Stimulated activated CD4-positive, alpha-beta T cell treated with anti-CD3 and anti-CD28 coated beads, Interleukin-1b, Interleukin-23, amount 100 ng/mL, for 24 hours (primary cell): ENCODE data around the gene SMAD3.

ENCODE experiments used
- DNase-seq, 4 experiments: peaks; one replicate each; pipeline ENCODE4 v3.0.0-alpha.2; 2020; ENCODE audit warnings: low read depth in 4 of 4, low spot score in 1 of 4

The SMAD3 gene

DNA sequence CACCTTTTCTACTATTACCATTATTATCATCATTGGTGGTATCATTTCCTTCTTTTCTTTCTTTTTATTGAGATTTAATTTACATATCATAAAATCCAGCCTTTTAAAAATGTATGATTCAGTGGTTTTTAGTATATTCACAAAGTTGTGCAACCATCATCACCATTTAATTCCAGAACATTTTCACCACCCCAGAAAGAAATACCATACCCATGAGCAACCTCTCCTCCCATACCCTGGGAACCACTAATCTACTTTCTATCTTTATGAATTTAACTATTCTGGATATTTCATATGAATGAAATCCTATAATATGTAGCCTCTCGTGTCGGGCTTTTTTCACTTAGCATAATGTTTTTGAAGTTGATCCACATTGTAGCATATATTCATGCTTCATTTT is 159.9 kb downstream of the SMAD3 start:
- no peak for DNase-seq

DNA sequence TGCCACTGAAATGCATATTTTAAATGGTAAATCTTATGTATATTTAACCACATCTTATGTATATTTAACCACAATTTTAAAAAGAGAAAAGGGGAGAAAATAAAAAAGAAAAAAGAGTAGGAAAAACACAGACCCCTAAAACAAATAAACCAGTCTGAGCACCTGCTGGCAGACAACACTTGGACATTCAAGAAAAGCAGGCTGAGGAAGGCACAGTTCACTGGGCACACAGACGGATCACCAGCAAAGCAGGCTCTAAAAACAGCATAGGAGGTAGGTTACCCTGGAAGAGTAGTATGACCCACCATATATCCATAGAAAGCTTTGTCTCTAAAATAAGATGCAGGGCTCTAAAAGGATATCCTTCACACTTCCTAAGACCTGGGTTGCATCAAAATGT is 162.0 kb downstream of the SMAD3 start:
- no peak for DNase-seq

DNA sequence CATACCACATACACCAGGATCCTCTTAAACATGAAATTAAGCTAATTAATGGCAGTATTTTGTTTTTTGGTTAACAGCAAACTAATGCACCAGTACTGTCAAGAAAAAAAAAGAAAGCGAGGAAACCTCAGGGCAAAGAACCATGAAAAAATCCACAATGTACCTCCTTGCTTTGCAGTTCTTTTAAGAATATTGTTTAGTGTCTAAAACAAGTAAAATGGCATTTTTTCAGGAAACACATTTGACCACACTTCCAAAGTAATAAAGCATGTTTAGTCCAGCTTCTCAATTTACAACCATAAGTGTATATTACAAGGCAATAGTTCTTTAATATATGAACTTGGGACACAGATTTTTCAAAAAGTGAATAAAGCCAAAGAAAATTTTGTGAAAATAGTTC is 162.4 kb downstream of the SMAD3 start:
- no peak for DNase-seq

DNA sequence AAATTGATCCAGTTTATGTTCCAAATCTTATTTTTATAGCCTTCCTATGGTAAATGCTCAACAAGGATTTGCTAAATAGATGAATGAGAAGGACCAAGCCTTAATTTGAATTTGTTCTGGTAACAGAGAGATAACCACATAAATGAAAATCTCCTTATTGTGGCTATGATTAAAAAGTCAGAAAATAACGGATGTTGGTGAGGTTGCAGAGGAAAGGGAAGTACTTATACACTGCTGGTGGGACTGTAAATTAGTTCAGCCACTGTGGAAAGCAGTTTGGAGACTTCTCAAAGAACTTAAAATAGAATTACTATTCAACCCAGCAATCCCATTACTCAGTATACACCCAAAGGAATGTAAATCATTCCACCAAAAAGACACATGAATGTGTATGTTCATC is 162.9 kb downstream of the SMAD3 start:
- no peak for DNase-seq

DNA sequence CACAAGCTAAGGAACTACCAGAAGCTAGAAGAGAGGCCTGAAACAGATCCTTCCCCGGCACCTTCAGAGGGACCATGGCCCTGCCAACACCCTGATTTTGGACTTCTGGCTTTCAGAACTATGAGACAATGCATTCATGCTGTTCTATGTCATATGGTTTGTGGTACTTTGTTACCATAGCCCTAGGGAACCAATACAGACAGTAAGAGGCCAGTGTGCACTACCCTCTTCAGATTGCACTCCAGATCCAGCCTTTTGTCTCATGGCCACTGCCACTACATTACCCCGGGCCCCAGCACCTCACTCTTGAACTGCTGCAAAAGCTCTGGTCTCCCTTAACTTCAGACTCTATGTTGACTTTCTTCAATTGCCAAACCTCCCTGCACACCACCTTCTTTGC is 165.1 kb downstream of the SMAD3 start:
- no peak for DNase-seq

DNA sequence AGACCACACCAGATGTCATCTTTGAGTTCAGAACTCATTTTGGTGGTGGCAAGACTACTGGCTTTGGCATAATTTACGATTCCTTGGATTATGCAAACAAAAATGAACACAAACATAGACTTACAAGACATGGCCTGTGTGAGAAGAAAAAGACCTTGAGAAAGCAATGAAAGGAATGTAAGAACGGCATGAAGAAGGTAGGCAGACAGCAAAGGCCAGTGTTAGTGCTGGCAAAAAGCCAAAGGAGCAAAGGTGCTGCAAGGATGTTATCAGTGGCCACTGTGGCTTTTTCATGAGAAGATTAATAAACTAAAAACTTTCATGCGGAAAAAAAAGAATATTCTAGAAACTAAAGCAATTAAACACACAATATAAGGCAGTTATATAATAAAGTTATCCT is 167.2 kb downstream of the SMAD3 start:
- DNase-seq: no peak

DNA sequence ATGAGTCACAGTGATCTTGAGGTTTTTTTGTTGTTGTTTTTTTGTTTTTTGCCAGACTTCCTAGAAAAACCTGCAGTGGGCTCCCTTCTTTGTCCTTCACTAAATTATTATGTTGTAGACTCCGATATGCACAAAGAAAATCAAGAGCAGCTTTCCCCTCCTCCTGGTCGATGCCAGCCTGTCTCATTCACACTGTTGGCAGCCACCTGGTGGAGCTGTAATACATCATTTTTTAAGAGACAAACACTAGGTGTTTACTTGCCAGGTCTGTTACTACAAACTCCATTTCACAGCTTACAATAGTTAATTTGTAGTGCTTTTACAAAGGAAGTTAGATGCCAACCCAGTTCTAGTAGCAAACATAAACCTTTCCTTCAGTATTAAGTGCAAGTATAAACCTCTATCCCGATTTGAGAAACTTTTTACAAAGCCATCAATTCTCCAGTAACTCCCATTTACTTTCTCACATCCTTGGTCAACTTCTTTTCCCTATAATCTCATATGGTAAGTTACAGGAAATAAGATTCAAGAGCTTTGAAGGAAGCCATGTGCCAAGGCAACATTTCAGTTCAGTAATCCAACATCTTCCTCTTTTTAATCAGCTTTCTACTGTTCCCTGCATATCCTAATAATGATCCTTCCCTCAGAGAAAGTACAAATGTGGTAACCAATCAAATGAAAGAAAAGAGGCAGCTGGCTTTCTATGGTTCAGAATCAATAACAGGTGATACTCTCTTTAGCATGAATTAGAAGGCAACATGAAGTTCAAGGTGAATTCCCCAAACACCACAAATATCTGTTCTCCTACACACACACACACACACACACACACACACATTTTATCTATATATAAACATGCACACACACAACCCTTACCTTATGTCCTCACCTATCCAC is 175.1 kb downstream of the SMAD3 start:
- DNase-seq: no peak

DNA sequence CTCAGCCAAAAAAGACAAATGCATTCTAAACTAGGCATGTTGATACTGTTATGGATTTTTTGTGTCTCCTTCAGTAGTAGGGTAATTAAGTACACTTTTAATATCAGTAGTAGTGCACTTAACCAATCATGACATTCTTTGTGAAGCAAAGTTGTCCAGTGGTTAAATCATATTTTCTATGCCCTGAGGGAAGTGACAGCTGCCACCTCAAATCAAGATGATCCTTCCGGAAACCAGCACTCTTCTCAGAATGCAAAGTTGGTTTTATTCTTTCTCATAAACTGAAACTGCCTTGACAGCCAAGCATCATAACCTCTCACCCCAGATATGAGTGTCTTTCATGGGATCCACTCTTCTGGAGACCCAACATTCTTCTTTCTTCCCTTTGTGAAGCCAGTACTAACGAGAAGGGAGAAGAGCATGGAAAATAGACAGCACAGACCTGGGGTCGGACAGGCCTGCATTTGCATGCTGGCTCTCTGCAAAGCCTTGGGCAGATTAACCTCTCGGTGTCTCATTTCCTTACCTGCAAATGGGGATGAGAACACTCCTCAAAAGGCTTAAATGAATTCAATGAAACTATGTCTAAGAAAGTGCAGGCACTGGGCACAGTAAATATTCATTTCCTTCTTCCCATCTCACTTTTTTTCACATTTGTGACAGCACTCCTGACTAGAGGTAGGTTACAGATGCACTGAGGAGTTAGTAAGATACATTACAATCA is 175.9 kb downstream of the SMAD3 start:
- no peak for DNase-seq

DNA sequence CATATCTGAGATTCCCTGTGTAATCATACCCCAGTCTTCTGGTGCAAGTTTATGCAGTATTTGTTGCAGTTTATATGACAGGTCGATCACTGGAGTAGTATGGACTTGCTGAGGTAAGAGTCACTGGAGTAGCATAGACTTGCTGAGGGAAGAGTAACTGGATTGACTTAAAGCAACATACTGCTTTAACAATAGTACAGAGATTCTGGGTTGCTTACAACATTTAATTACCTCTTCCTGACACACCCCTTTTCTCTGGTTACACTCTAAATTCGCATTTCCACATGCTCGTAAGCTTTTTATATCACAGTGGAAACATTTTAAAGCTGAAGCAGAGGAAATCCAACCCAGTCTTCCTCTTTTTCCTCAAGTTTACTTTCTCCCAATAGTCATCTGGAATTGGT is 177.3 kb downstream of the SMAD3 start:
- no peak for DNase-seq
